Hepatocyte (in vitro differentiated cells): ENCODE data around the gene TCF23. TPM values are rescaled to one million over a fixed set of nuclear protein-coding genes. Genes with fewer than 3 reads are reported as not detected.

Source experiments
- DNase-seq: peaks from one replicate; pipeline ENCODE4 v3.0.0-alpha.2; 2016; ENCODE audit warnings: low spot score
- H2AFZ ChIP-seq: fragments of 200-600 bp; sonication (generic); 2 replicates; pipeline ENCODE4 v1.6.0; 2016; ENCODE audit warnings: antibody characterized with exemption, mild to moderate bottlenecking
- H3K27ac ChIP-seq: fragments of 200-600 bp; sonication (generic); 2 replicates; pipeline ENCODE4 v1.5.1; 2016; ENCODE audit warnings: mild to moderate bottlenecking
- H3K27me3 ChIP-seq: fragments of 200-600 bp; sonication (generic); 2 replicates; pipeline ENCODE4 v1.6.1; 2016
- H3K36me3 ChIP-seq: fragments of 200-600 bp; sonication (generic); replicated peaks from 2 replicates; pipeline ENCODE4 v1.5.1; 2016; ENCODE audit warnings: low read depth; ENCODE audit not compliant: insufficient read depth
- H3K4me1 ChIP-seq: fragments of 200-600 bp; sonication (generic); 2 replicates; pipeline ENCODE4 v1.5.1; 2016; ENCODE audit warnings: mild to moderate bottlenecking, moderate library complexity; ENCODE audit not compliant: insufficient read depth
- H3K4me2 ChIP-seq: fragments of 200-600 bp; sonication (generic); 2 replicates; pipeline ENCODE4 v1.6.0; 2016
- H3K4me3 ChIP-seq: fragments of 200-600 bp; sonication (generic); 2 replicates; pipeline ENCODE4 v1.5.1; 2016; ENCODE audit warnings: mild to moderate bottlenecking
- H3K79me2 ChIP-seq: fragments of 200-600 bp; sonication (generic); 2 replicates; pipeline ENCODE4 v1.6.0; 2017; ENCODE audit warnings: mild to moderate bottlenecking
- H3K9me2 ChIP-seq: fragments of 200-600 bp; sonication (generic); replicated peaks from 2 replicates; pipeline ENCODE4 v1.6.0; 2017; ENCODE audit warnings: mild to moderate bottlenecking; ENCODE audit not compliant: insufficient read depth
- H3K9me3 ChIP-seq: fragments of 200-600 bp; sonication (generic); 2 replicates; pipeline ENCODE4 v1.5.1; 2016; ENCODE audit warnings: low read depth, mild to moderate bottlenecking
- H4K20me1 ChIP-seq: fragments of 200-600 bp; sonication (generic); 2 replicates; pipeline ENCODE4 v1.6.0; 2016; ENCODE audit warnings: mild to moderate bottlenecking; ENCODE audit not compliant: insufficient read depth, poor library complexity, severe bottlenecking
- EZH2 ChIP-seq: fragments of 200-600 bp; sonication (generic); IDR thresholded peaks from 2 replicates; pipeline ENCODE4 v1.6.1; 2016; ENCODE audit warnings: antibody characterized with exemption, mild to moderate bottlenecking, borderline replicate concordance
- EZH2phosphoT487 ChIP-seq: fragments of 200-600 bp; sonication (generic); IDR thresholded peaks from one replicate; pipeline ENCODE4 v1.6.1; 2018; ENCODE audit warnings: antibody characterized with exemption, mild to moderate bottlenecking, low read depth, moderate library complexity; ENCODE audit not compliant: unreplicated experiment, severe bottlenecking
- WGBS: methylation state at CpG from one replicate; pipeline ENCODE4 v1.1.6; 2016; ENCODE audit warnings: low lambda C conversion rate; ENCODE audit errors: missing lambda C conversion rate; 5-methylcytosine and 5-hydroxymethylcytosine counted together
- polyA plus RNA-seq: library from polyadenylated mRNA; unstranded; fragments of >200 nt; fragmentation: Nextera tagmentation; extraction: Ambion mirVana; gene quantifications from 2 replicates; pipeline ENCODE4 v1.2.1, GENCODE V29; 2016
- total RNA-seq: library from RNA; depleted of rRNA; stranded (reverse); fragments of >200 nt; gene quantifications from 2 replicates; pipeline ENCODE4 v1.2.3, GENCODE V29; 2014
- TF ChIP-seq, protein P1 (sequence below): fragments of 200-600 bp; sonication (generic); IDR thresholded peaks from 2 replicates; pipeline ENCODE4 v1.5.1; 2016; ENCODE audit warnings: antibody characterized with exemption, mild to moderate bottlenecking; ENCODE audit not compliant: poor library complexity

TCF23 gene
- total and polyA plus RNA-seq, 2 experiments from 2014 or later, result not detected

GRCh38 chr2:27121906-27122305 lies 26.9 kb upstream of the TCF23 start:
- Histone ChIP-seq H3K79me2 (no peaks in the 10 kb centered on the region), H3K4me1 (peaks cover 4% of the 10 kb centered on the region), H4K20me1 (no peaks in the 10 kb centered on the region), H3K27ac (no peak overlapping the region), H3K36me3 (no peaks in the 10 kb centered on the region), H3K9me2 (no peaks in the 10 kb centered on the region), H3K9me3 (no peaks in the 10 kb centered on the region), H3K4me3 (no peak overlapping the region), H3K4me2 (no peak overlapping the region), H3K27me3 (peaks cover 55% of the 10 kb centered on the region), H2AFZ (no peak overlapping the region)
- 75% methylated on average over 2 of the region's 2 CpGs for WGBS
- TF ChIP-seq, protein P1, sequence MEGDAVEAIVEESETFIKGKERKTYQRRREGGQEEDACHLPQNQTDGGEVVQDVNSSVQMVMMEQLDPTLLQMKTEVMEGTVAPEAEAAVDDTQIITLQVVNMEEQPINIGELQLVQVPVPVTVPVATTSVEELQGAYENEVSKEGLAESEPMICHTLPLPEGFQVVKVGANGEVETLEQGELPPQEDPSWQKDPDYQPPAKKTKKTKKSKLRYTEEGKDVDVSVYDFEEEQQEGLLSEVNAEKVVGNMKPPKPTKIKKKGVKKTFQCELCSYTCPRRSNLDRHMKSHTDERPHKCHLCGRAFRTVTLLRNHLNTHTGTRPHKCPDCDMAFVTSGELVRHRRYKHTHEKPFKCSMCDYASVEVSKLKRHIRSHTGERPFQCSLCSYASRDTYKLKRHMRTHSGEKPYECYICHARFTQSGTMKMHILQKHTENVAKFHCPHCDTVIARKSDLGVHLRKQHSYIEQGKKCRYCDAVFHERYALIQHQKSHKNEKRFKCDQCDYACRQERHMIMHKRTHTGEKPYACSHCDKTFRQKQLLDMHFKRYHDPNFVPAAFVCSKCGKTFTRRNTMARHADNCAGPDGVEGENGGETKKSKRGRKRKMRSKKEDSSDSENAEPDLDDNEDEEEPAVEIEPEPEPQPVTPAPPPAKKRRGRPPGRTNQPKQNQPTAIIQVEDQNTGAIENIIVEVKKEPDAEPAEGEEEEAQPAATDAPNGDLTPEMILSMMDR, result no peak
- TF ChIP-seq EZH2phosphoT487, result no peak
- no peak for TF ChIP-seq EZH2
- DNase-seq, result no peak

DNA sequence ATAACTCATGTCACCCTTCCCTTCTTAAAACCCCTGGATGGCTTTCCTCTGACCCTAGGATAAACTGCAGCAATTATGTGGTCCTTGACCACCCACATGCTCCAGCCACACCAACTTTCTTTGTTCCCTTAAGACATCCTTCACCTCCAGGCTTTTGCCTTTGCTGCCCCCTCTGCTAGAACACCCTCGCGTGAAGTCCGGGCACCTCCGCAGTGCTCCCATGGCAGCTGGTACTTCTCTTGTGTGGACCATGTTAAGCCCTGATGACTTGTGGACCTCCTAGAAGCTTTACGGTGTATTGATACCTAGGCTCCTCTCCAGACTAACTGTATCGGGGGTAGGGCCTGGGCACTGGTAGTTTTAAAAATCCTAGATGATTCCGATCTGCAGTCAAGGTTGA lies 26.0 kb upstream of the TCF23 start:
- no peak for DNase-seq
- Histone ChIP-seq H3K79me2 (no peaks in the 10 kb centered on the region), H2AFZ (peak overlapping the region; percentile 95), H3K9me3 (no peaks in the 10 kb centered on the region), H3K27ac (no peak overlapping the region), H3K9me2 (no peaks in the 10 kb centered on the region), H3K4me1 (peaks cover 4% of the 10 kb centered on the region), H3K4me2 (peak overlapping the region; percentile 91), H3K36me3 (no peaks in the 10 kb centered on the region), H4K20me1 (no peaks in the 10 kb centered on the region), H3K27me3 (peaks cover 47% of the 10 kb centered on the region), H3K4me3 (no peak overlapping the region)
- TF ChIP-seq EZH2 (no peak), EZH2phosphoT487 (no peak)
- TF ChIP-seq, protein P1, result no peak
- 92% methylated on average over 7 of the region's 7 CpGs for WGBS

GRCh38 chr2:27123302-27124150 lies 25.3 kb upstream of the TCF23 start, which contains the start of gene ABHD1:
Gene ABHD1, plus strand, starts transcription at chr2:27123815. Its CDS starts 134 bp downstream, at chr2:27123949.
- H3K27ac ChIP-seq, result no peak within 1 kb of the TSS
- peak within 1 kb of the TSS; percentile 95 for H2AFZ ChIP-seq
- WGBS, result 28% methylated on average over 17 of the region's 47 CpGs

GRCh38 chr2:27125104-27125503 lies 23.7 kb upstream of the TCF23 start:
- Histone ChIP-seq H3K36me3 (no peaks in the 10 kb centered on the region), H3K4me1 (no peaks in the 10 kb centered on the region), H3K9me2 (no peaks in the 10 kb centered on the region), H3K27ac (no peak overlapping the region), H3K9me3 (no peaks in the 10 kb centered on the region), H3K79me2 (no peaks in the 10 kb centered on the region), H3K4me3 (no peak overlapping the region), H3K4me2 (no peak overlapping the region), H2AFZ (no peak overlapping the region), H4K20me1 (no peaks in the 10 kb centered on the region), H3K27me3 (peaks cover 27% of the 10 kb centered on the region)
- TF ChIP-seq EZH2, result no peak
- TF ChIP-seq, protein P1, result no peak
- TF ChIP-seq EZH2phosphoT487, result no peak
- WGBS, result 80% methylated on average over 3 of the region's 3 CpGs
- DNase-seq, result no peak

More at GRCh38 chr2:27123302-27124150, 25.3 kb upstream of the TCF23 start, which contains the start of gene ABHD1:
- Histone ChIP-seq H3K79me2 (no peaks in the 10 kb centered on the region), H3K27me3 (peaks cover 39% of the 10 kb centered on the region), H3K4me1 (peaks cover under 1% of the 10 kb centered on the region), H4K20me1 (no peaks in the 10 kb centered on the region), H3K4me2 (peak within 1 kb of the TSS; percentile 91), H3K4me3 (peak within 1 kb of the TSS; percentile 79), H3K9me2 (no peaks in the 10 kb centered on the region), H3K36me3 (no peaks in the 10 kb centered on the region), H3K9me3 (no peaks in the 10 kb centered on the region)
- no peak for TF ChIP-seq EZH2phosphoT487
- peak; percentile 59 for DNase-seq
